MM.1S (cell line): Measurements from ENCODE around the gene HLA-DPA1.
A peak's percentile ranks its signal among the peaks of the same experiment; 100 is the strongest.

Source experiments
- DNase-seq: peaks from one replicate; pipeline ENCODE4 v3.0.0-alpha.2; 2015
- H2AFZ ChIP-seq: fragments of 300-600 bp; sonication (generic); 2 replicates; pipeline ENCODE4 v1.6.0; 2016; ENCODE audit warnings: antibody characterized with exemption, low read length
- H3F3A ChIP-seq: fragments of 300-600 bp; sonication (generic); 2 replicates; pipeline ENCODE4 v1.6.1; 2016; ENCODE audit warnings: mild to moderate bottlenecking, antibody characterized with exemption, low read length, moderate library complexity, mixed read lengths; ENCODE audit not compliant: insufficient read depth
- H3K27ac ChIP-seq: fragments of 300-600 bp; sonication (generic); 2 replicates; pipeline ENCODE4 v1.5.1; 2016; ENCODE audit warnings: mild to moderate bottlenecking, low read length
- H3K27me3 ChIP-seq: fragments of 300-600 bp; sonication (generic); replicated peaks from 2 replicates; pipeline ENCODE4 v1.6.0; 2016; ENCODE audit warnings: low read length; ENCODE audit not compliant: insufficient read depth
- H3K36me3 ChIP-seq: fragments of 300-600 bp; sonication (generic); replicated peaks from 2 replicates; pipeline ENCODE4 v1.6.1; 2016; ENCODE audit warnings: mild to moderate bottlenecking, low read length, mixed read lengths; ENCODE audit not compliant: insufficient read depth
- H3K4me1 ChIP-seq: fragments of 300-600 bp; sonication (generic); 2 replicates; pipeline ENCODE4 v1.6.1; 2016; ENCODE audit warnings: low read length, mixed read lengths
- H3K4me2 ChIP-seq: fragments of 300-600 bp; sonication (generic); 2 replicates; pipeline ENCODE4 v1.6.0; 2016; ENCODE audit warnings: low read depth, low read length
- H3K4me3 ChIP-seq: fragments of 300-600 bp; sonication (generic); 2 replicates; pipeline ENCODE4 v1.5.1; 2016; ENCODE audit warnings: low read length, mixed read lengths
- H3K79me2 ChIP-seq: fragments of 300-600 bp; sonication (generic); 2 replicates; pipeline ENCODE4 v1.6.1; 2016; ENCODE audit warnings: mixed run types, low read length, mixed read lengths
- H3K9ac ChIP-seq: fragments of 300-600 bp; sonication (generic); 2 replicates; pipeline ENCODE4 v1.6.1; 2016; ENCODE audit warnings: low read length, mixed read lengths
- H3K9me2 ChIP-seq: fragments of 300-600 bp; sonication (generic); replicated peaks from 2 replicates; pipeline ENCODE4 v1.6.1; 2016; ENCODE audit warnings: mild to moderate bottlenecking, low read length, mixed read lengths; ENCODE audit not compliant: insufficient read depth
- H3K9me3 ChIP-seq: fragments of 300-600 bp; sonication (generic); replicated peaks from 2 replicates; pipeline ENCODE4 v1.6.1; 2016; ENCODE audit warnings: mild to moderate bottlenecking, low read length, mixed read lengths; ENCODE audit not compliant: insufficient read depth
- H4K20me1 ChIP-seq: fragments of 300-600 bp; sonication (generic); 2 replicates; pipeline ENCODE4 v1.6.1; 2016; ENCODE audit warnings: mild to moderate bottlenecking, low read length, moderate library complexity, mixed read lengths; ENCODE audit not compliant: insufficient read depth
- CTCF ChIP-seq: fragments of 300-600 bp; sonication (generic); IDR thresholded peaks from 2 replicates; pipeline ENCODE4 v1.5.1; 2016; ENCODE audit warnings: antibody characterized with exemption, low read length, mixed read lengths
- EZH2 ChIP-seq: fragments of 300-600 bp; sonication (generic); optimal IDR thresholded peaks from 2 replicates; pipeline ENCODE3; 2017; ENCODE audit warnings: low read depth, mild to moderate bottlenecking, antibody characterized with exemption, low read length, mixed read lengths
- EZH2phosphoT487 ChIP-seq: fragments of 300-600 bp; sonication (generic); IDR thresholded peaks from 2 replicates; pipeline ENCODE4 v1.6.1; 2018; ENCODE audit warnings: antibody characterized with exemption, low read length

The HLA-DPA1 gene

GRCh38 chr6:33085627-33086026 lies 12.2 kb upstream of the HLA-DPA1 start:
- H3K9me3 ChIP-seq = no peaks in the 10 kb centered on the region
- H3K79me2 ChIP-seq = no peaks in the 10 kb centered on the region
- no peaks in the 10 kb centered on the region for H4K20me1 ChIP-seq
- H3K4me3 ChIP-seq = no peak overlapping the region
- no peaks in the 10 kb centered on the region for H3F3A ChIP-seq
- no peak overlapping the region for H3K9ac ChIP-seq
- no peaks in the 10 kb centered on the region for H3K4me1 ChIP-seq
- TF ChIP-seq CTCF (no peak), EZH2 (no peak), EZH2phosphoT487 (no peak)
- no peak overlapping the region for H2AFZ ChIP-seq
- H3K4me2 ChIP-seq = no peak overlapping the region
- no peaks in the 10 kb centered on the region for H3K36me3 ChIP-seq
- H3K9me2 ChIP-seq = no peaks in the 10 kb centered on the region
- DNase-seq = no peak
- no peak overlapping the region for H3K27ac ChIP-seq
- no peaks in the 10 kb centered on the region for H3K27me3 ChIP-seq

- no peaks in the 10 kb centered on the region for H3K27me3 ChIP-seq
- no peaks in the 10 kb centered on the region for H3K79me2 ChIP-seq
- no peak overlapping the region for H2AFZ ChIP-seq
- H3K9me3 ChIP-seq = no peaks in the 10 kb centered on the region
- H3F3A ChIP-seq = no peaks in the 10 kb centered on the region
- TF ChIP-seq EZH2 (no peak), CTCF (peak; percentile 78)
- no peaks in the 10 kb centered on the region for H3K9me2 ChIP-seq
- no peak overlapping the region for H3K4me2 ChIP-seq
- H3K4me3 ChIP-seq = no peak overlapping the region
- peak; percentile 45 for DNase-seq
- no peaks in the 10 kb centered on the region for H3K36me3 ChIP-seq
- no peaks in the 10 kb centered on the region for H4K20me1 ChIP-seq
- no peaks in the 10 kb centered on the region for H3K4me1 ChIP-seq
- H3K9ac ChIP-seq = no peak overlapping the region
- no peak overlapping the region for H3K27ac ChIP-seq
Measured at GRCh38 chr6:33082702-33083101, 9.3 kb upstream of the HLA-DPA1 start.

GRCh38 chr6:33081098-33081824 lies 7.8 kb upstream of the HLA-DPA1 start:
- H3K36me3 ChIP-seq = no peaks in the 10 kb centered on the region
- DNase-seq = no peak
- H3F3A ChIP-seq = no peaks in the 10 kb centered on the region
- H2AFZ ChIP-seq = no peak overlapping the region
- H4K20me1 ChIP-seq = no peaks in the 10 kb centered on the region
- H3K9me3 ChIP-seq = no peaks in the 10 kb centered on the region
- no peak for TF ChIP-seq EZH2phosphoT487
- no peak for TF ChIP-seq CTCF
- TF ChIP-seq EZH2 = no peak
- 0 out of 2 replicates have a peak, but pooled peaks cover 3% of the 10 kb centered on the region for H3K4me1 ChIP-seq
- H3K9me2 ChIP-seq = no peaks in the 10 kb centered on the region
- no peaks in the 10 kb centered on the region for H3K79me2 ChIP-seq
- no peaks in the 10 kb centered on the region for H3K27me3 ChIP-seq
- H3K4me3 ChIP-seq = no peak overlapping the region
- H3K9ac ChIP-seq = no peak overlapping the region
- no peak overlapping the region for H3K27ac ChIP-seq
- no peak overlapping the region for H3K4me2 ChIP-seq
